Right lung (tissue), 5 donors: ENCODE measurements around the gene WBP2NL. TPM values are rescaled to one million over a fixed set of nuclear protein-coding genes. Genes with fewer than 3 reads are reported as not detected.

Source experiments
- DNase-seq, 2 donors: peaks; one replicate each; pipeline ENCODE4 v3.0.0-alpha.2; 2013
- polyA plus RNA-seq, 5 donors: library from polyadenylated mRNA; unstranded; fragments of 120-200 nt; gene quantifications; one replicate each; pipeline versions ENCODE4 v1.2.1 to v1.2.3, GENCODE V29; 2013; ENCODE audit warnings: inconsistent platforms in 1 of 5, low replicate concordance in 1 of 5; ENCODE audit not compliant: insufficient read length in 5 of 5, insufficient read depth in 1 of 5

Gene WBP2NL
- polyA plus RNA-seq, 5 donors, result 2.3 to 4.4 (median 3.6) TPM

- no peak for DNase-seq
These were observed 22.3 kb upstream of the WBP2NL start for GRCh38 chr22:41976070-41976901.

GRCh38 chr22:41976961-41977566 is 21.5 kb upstream of the WBP2NL start:
- no peak for DNase-seq

- no peak for DNase-seq
These were observed 19.9 kb upstream of the WBP2NL start for GRCh38 chr22:41978732-41979131.

GRCh38 chr22:41979423-41980250 is 19.0 kb upstream of the WBP2NL start:
- no peak for DNase-seq

GRCh38 chr22:41982865-41983264 is 15.7 kb upstream of the WBP2NL start:
- no peak for DNase-seq

- DNase-seq, result no peak
These were observed 14.8 kb upstream of the WBP2NL start for GRCh38 chr22:41983513-41984405.

- DNase-seq, result no peak
These were observed 11.3 kb upstream of the WBP2NL start for GRCh38 chr22:41987276-41987675.

GRCh38 chr22:41989246-41989645 is 9.3 kb upstream of the WBP2NL start:
- no peak for DNase-seq

GRCh38 chr22:41991111-41991510 is 7.5 kb upstream of the WBP2NL start:
- no peak for DNase-seq

- no peak for DNase-seq
These were observed 6.1 kb upstream of the WBP2NL start for GRCh38 chr22:41992496-41992895.

- no peak for DNase-seq
These were observed 3.4 kb upstream of the WBP2NL start for GRCh38 chr22:41995211-41995610.

- DNase-seq, result no peak
These were observed 1.8 kb upstream of the WBP2NL start for GRCh38 chr22:41996826-41997225.

- DNase-seq, result no peak
These were observed 1.9 kb downstream of the WBP2NL start for GRCh38 chr22:42000466-42000865.

GRCh38 chr22:42001121-42001520 is 2.5 kb downstream of the WBP2NL start:
- DNase-seq, result no peak

- no peak for DNase-seq
These were observed 3.1 kb downstream of the WBP2NL start for GRCh38 chr22:42001706-42002105.

- DNase-seq, result no peak
These were observed 9.3 kb downstream of the WBP2NL start for GRCh38 chr22:42007922-42008321.

- no peak for DNase-seq
These were observed 12.2 kb downstream of the WBP2NL start for GRCh38 chr22:42010778-42011177.

GRCh38 chr22:42013385-42013784 is 14.8 kb downstream of the WBP2NL start:
- no peak for DNase-seq

- no peak for DNase-seq
These were observed 17.5 kb downstream of the WBP2NL start for GRCh38 chr22:42016111-42016510.

GRCh38 chr22:42018224-42018623 is 19.6 kb downstream of the WBP2NL start:
- no peak for DNase-seq

- no peak for DNase-seq
These were observed 23.0 kb downstream of the WBP2NL start for GRCh38 chr22:42021571-42021970.
